GM23248 (cell line): ENCODE results near the gene ZNF552. TPM values are rescaled to one million over a fixed set of nuclear protein-coding genes. Genes with fewer than 3 reads are reported as not detected.

ENCODE experiments used
- DNase-seq: peaks from one replicate; pipeline ENCODE4 v3.0.0-alpha.2; 2015
- H2AFZ ChIP-seq: fragments of 200-600 bp; sonication (generic); 2 replicates; pipeline ENCODE4 v1.6.1; 2016; ENCODE audit warnings: antibody characterized with exemption
- H3F3A ChIP-seq: fragments of 200-600 bp; sonication (generic); 2 replicates; pipeline ENCODE4 v1.6.1; 2016; ENCODE audit warnings: mild to moderate bottlenecking, antibody characterized with exemption, mixed run types; ENCODE audit not compliant: insufficient read depth
- H3K27ac ChIP-seq: fragments of 200-600 bp; sonication (generic); 2 replicates; pipeline ENCODE4 v1.5.1; 2016; ENCODE audit warnings: mild to moderate bottlenecking
- H3K27me3 ChIP-seq: fragments of 200-600 bp; sonication (generic); replicated peaks from 2 replicates; pipeline ENCODE4 v1.6.1; 2016; ENCODE audit warnings: mild to moderate bottlenecking; ENCODE audit not compliant: insufficient read depth
- H3K36me3 ChIP-seq: fragments of 200-600 bp; sonication (generic); 2 replicates; pipeline ENCODE4 v1.6.1; 2016; ENCODE audit warnings: low read depth, mild to moderate bottlenecking
- H3K4me1 ChIP-seq: fragments of 200-600 bp; sonication (generic); 2 replicates; pipeline ENCODE4 v1.6.1; 2016; ENCODE audit warnings: mild to moderate bottlenecking; ENCODE audit not compliant: insufficient read depth
- H3K4me2 ChIP-seq: fragments of 200-600 bp; sonication (generic); one replicate; pipeline ENCODE4 v1.6.1; 2016; ENCODE audit warnings: mild to moderate bottlenecking; ENCODE audit not compliant: unreplicated experiment
- H3K4me3 ChIP-seq: fragments of 200-600 bp; sonication (generic); 2 replicates; pipeline ENCODE4 v1.5.1; 2016; ENCODE audit warnings: mild to moderate bottlenecking
- H3K79me2 ChIP-seq: fragments of 200-600 bp; sonication (generic); 2 replicates; pipeline ENCODE4 v1.6.1; 2016; ENCODE audit warnings: mild to moderate bottlenecking; ENCODE audit not compliant: insufficient read depth
- H3K9ac ChIP-seq: fragments of 200-600 bp; sonication (generic); 2 replicates; pipeline ENCODE4 v1.6.1; 2016; ENCODE audit warnings: mild to moderate bottlenecking
- H3K9me2 ChIP-seq: fragments of 200-600 bp; sonication (generic); 2 replicates; pipeline ENCODE4 v1.6.1; 2016; ENCODE audit warnings: mixed run types, mild to moderate bottlenecking, moderate library complexity; ENCODE audit not compliant: insufficient read depth
- H3K9me3 ChIP-seq: fragments of 200-600 bp; sonication (generic); one replicate; pipeline ENCODE4 v1.6.1; 2017; ENCODE audit warnings: low read depth
- H4K20me1 ChIP-seq: fragments of 200-600 bp; sonication (generic); 2 replicates; pipeline ENCODE4 v1.6.0; 2016; ENCODE audit not compliant: insufficient read depth
- EZH2 ChIP-seq: fragments of 200-600 bp; sonication (generic); IDR thresholded peaks from 2 replicates; pipeline ENCODE4 v1.6.1; 2018; ENCODE audit warnings: antibody characterized with exemption, mild to moderate bottlenecking; ENCODE audit not compliant: insufficient read depth, poor library complexity, severe bottlenecking
- EZH2phosphoT487 ChIP-seq: fragments of 200-600 bp; sonication (generic); IDR thresholded peaks from 2 replicates; pipeline ENCODE4 v1.6.1; 2018; ENCODE audit warnings: antibody characterized with exemption, moderate library complexity, mild to moderate bottlenecking, low read depth; ENCODE audit not compliant: insufficient read depth
- WGBS, 2 experiments: methylation state at CpG; one replicate each; pipeline ENCODE4 v1.1.6; 2015 to 2017; ENCODE audit warnings: low lambda C conversion rate in 2 of 2, low coverage in 1 of 2; ENCODE audit errors: missing lambda C conversion rate in 2 of 2; 5-methylcytosine and 5-hydroxymethylcytosine counted together
- in situ Hi-C: fragments of 300-500 bp; cut with MboI; formaldehyde crosslinking; loops from 2 replicates; pipeline ENCODE4 v1.15.0; 2020
- polyA plus RNA-seq: library from polyadenylated mRNA; unstranded; fragments of >200 nt; fragmentation: Nextera tagmentation; extraction: Ambion mirVana; gene quantifications from 2 replicates; pipeline ENCODE4 v1.2.1, GENCODE V29; 2016
- total RNA-seq: library from RNA; depleted of rRNA; stranded (reverse); fragments of >200 nt; shearing (Covaris generic); gene quantifications from 2 replicates; pipeline ENCODE4 v1.2.3, GENCODE V29; 2014

ZNF552 gene
- total and polyA plus RNA-seq, 2 experiments from 2014 or later, result 2.7 to 4.3 TPM

GRCh38 chr19:57788114-57788692 is 26.5 kb downstream of the ZNF552 start:
- Histone ChIP-seq H3K27ac (no peak overlapping the region), H3K4me2 (no peak overlapping the region), H3K4me3 (no peak overlapping the region), H3K9me2 (no peaks in the 10 kb centered on the region), H3K36me3 (0 out of 2 replicates have a peak, but pooled peaks cover 3% of the 10 kb centered on the region), H3K9ac (no peak overlapping the region), H2AFZ (no peak overlapping the region), H3K9me3 (no peaks in the 10 kb centered on the region), H4K20me1 (no peaks in the 10 kb centered on the region), H3K4me1 (no peaks in the 10 kb centered on the region), H3F3A (no peaks in the 10 kb centered on the region), H3K79me2 (peaks cover 82% of the 10 kb centered on the region), H3K27me3 (no peaks in the 10 kb centered on the region)
- DNase-seq, result no peak
- TF ChIP-seq EZH2, result no peak
- TF ChIP-seq EZH2phosphoT487, result no peak
- in situ Hi-C loops, result no loop called here

GRCh38 chr19:57786906-57787305 is 27.8 kb downstream of the ZNF552 start:
- 91 to 100% methylated on average over 5 of the region's 5 CpGs for WGBS, 2 experiments
- in situ Hi-C loops, result no loop called here
- peaks cover 88% of the 10 kb centered on the region for H3K79me2 ChIP-seq
- H3K27me3 ChIP-seq, result no peaks in the 10 kb centered on the region
- no peaks in the 10 kb centered on the region for H3F3A ChIP-seq
- H2AFZ ChIP-seq, result no peak overlapping the region
- TF ChIP-seq EZH2phosphoT487 (no peak), EZH2 (no peak)
- no peaks in the 10 kb centered on the region for H4K20me1 ChIP-seq
- no peak overlapping the region for H3K4me3 ChIP-seq
- no peaks in the 10 kb centered on the region for H3K9me3 ChIP-seq
- no peak for DNase-seq
- H3K36me3 ChIP-seq, result peaks cover 3% of the 10 kb centered on the region; the same call in 1 of the 2 replicates
- H3K9ac ChIP-seq, result no peak overlapping the region
- H3K4me1 ChIP-seq, result no peaks in the 10 kb centered on the region
- no peak overlapping the region for H3K4me2 ChIP-seq
- H3K27ac ChIP-seq, result no peak overlapping the region
- no peaks in the 10 kb centered on the region for H3K9me2 ChIP-seq

DNA sequence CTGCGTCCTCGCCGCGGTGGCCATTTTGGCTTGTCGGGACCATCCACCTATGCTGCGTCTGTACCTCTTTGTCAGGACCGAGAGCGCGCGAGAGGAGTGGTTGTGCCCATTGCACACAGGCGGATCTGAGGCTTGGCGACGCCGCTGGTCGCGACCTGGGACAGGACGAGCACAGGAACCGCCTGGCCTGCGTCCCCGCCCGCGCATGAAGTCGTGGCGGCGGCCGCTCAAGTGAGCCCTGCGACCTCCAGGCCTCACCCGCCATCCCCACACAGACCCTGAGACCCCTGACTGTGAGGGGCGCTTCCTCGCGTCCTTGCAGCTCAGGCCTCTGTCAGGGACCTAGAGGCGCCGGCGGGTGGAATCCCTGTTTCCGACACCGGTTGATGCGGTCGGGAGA is 28.4 kb downstream of the ZNF552 start:
- H3K27ac ChIP-seq, result no peak overlapping the region
- in situ Hi-C loops, result no loop called here
- no peaks in the 10 kb centered on the region for H3K4me1 ChIP-seq
- no peak overlapping the region for H2AFZ ChIP-seq
- peaks cover 3% of the 10 kb centered on the region; the same call in 1 of the 2 replicates for H3K36me3 ChIP-seq
- no peak overlapping the region for H3K9ac ChIP-seq
- H3K4me3 ChIP-seq, result no peak overlapping the region
- H3K9me3 ChIP-seq, result no peaks in the 10 kb centered on the region
- H3F3A ChIP-seq, result no peaks in the 10 kb centered on the region
- no peak for DNase-seq
- no peak for TF ChIP-seq EZH2phosphoT487
- TF ChIP-seq EZH2, result no peak
- no peak overlapping the region for H3K4me2 ChIP-seq
- no peaks in the 10 kb centered on the region for H3K9me2 ChIP-seq
- H3K79me2 ChIP-seq, result peaks cover 93% of the 10 kb centered on the region
- 97% methylated on average over 34 to 38 of the region's 38 CpGs for WGBS, 2 experiments
- no peaks in the 10 kb centered on the region for H4K20me1 ChIP-seq
- no peaks in the 10 kb centered on the region for H3K27me3 ChIP-seq

DNA sequence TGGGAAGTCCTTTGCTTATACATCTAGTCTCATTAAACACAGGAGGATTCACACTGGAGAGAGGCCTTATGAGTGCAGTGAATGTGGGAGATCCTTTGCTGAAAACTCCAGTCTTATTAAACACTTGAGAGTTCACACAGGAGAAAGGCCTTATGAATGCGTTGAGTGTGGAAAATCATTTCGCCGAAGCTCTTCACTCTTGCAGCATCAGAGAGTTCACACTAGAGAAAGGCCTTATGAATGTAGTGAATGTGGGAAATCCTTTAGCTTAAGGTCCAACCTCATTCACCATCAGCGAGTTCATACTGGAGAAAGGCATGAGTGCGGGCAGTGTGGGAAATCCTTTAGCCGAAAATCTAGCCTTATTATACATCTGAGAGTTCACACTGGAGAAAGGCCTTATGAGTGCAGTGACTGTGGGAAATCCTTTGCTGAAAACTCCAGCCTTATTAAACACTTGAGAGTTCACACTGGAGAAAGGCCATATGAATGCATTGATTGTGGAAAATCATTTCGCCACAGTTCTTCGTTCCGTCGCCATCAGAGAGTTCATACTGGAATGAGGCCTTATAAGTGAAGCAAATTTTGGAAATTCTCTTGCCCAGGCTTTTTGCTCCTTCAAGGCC is 35.4 kb downstream of the ZNF552 start:
- no peaks in the 10 kb centered on the region for H4K20me1 ChIP-seq
- no peak overlapping the region for H3K4me3 ChIP-seq
- TF ChIP-seq EZH2 (no peak), EZH2phosphoT487 (no peak)
- H3K4me2 ChIP-seq, result no peak overlapping the region
- no peaks in the 10 kb centered on the region for H3K9me2 ChIP-seq
- H3K79me2 ChIP-seq, result peaks cover 100% of the 10 kb centered on the region
- H3K9me3 ChIP-seq, result no peaks in the 10 kb centered on the region
- H3K4me1 ChIP-seq, result no peaks in the 10 kb centered on the region
- peaks cover 33% of the 10 kb centered on the region for H3K36me3 ChIP-seq
- no peak overlapping the region for H2AFZ ChIP-seq
- WGBS, 2 experiments, result 97 to 99% methylated on average over 10 of the region's 10 CpGs
- in situ Hi-C loops, result no loop called here
- H3K9ac ChIP-seq, result no peak overlapping the region
- no peak overlapping the region for H3K27ac ChIP-seq
- no peaks in the 10 kb centered on the region for H3K27me3 ChIP-seq
- H3F3A ChIP-seq, result no peaks in the 10 kb centered on the region
- no peak for DNase-seq

GRCh38 chr19:57778336-57778735 is 36.4 kb downstream of the ZNF552 start:
- Histone ChIP-seq H3K9ac (no peak overlapping the region), H3K27ac (no peak overlapping the region), H3K4me2 (no peak overlapping the region), H3K27me3 (no peaks in the 10 kb centered on the region), H3K9me3 (no peaks in the 10 kb centered on the region), H3F3A (no peaks in the 10 kb centered on the region), H3K9me2 (no peaks in the 10 kb centered on the region), H3K36me3 (peaks cover 33% of the 10 kb centered on the region), H4K20me1 (no peaks in the 10 kb centered on the region), H3K4me1 (no peaks in the 10 kb centered on the region), H2AFZ (no peak overlapping the region), H3K4me3 (no peak overlapping the region), H3K79me2 (peaks cover 100% of the 10 kb centered on the region)
- WGBS, 2 experiments, result 96 to 98% methylated on average over 4 of the region's 4 CpGs
- DNase-seq, result no peak
- TF ChIP-seq EZH2phosphoT487 (no peak), EZH2 (no peak)
- in situ Hi-C loops, result no loop called here
